Occipital lobe (tissue), 2 donors: ENCODE results near the gene SMOC2. TPM values are rescaled to one million over a fixed set of nuclear protein-coding genes. Genes with fewer than 3 reads are reported as not detected.

Experiments used
- DNase-seq: peaks from one replicate; lab custom pipeline; 2025; lab: John Stamatoyannopoulos, UW
- total RNA-seq: library from RNA; depleted of rRNA; stranded (reverse); fragments of >200 nt; gene quantifications from one replicate; pipeline ENCODE4 v1.2.3, GENCODE V29; 2014

The SMOC2 gene
- total RNA-seq, 1 donor from 2014 or later: 1.2 TPM

DNA sequence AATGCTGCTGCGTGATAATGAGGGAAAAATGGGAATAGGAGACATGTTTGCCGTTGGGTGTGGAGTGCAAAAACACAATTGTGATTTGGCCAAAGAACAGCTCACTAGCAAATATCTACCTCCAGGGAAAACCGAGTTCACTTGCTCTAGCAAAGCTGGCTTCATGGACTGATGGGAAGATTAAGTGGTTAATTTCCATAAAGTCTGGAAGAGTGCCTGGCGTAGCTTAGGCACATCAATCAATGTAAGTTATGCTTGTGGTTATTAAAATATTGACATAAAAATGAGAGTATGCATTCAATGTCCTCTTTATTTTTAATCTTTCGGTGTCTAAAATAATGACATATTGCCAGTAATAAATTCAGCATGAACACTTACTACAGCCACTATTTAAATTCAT is 267.5 kb downstream of the SMOC2 start:
- no peak for DNase-seq

DNA sequence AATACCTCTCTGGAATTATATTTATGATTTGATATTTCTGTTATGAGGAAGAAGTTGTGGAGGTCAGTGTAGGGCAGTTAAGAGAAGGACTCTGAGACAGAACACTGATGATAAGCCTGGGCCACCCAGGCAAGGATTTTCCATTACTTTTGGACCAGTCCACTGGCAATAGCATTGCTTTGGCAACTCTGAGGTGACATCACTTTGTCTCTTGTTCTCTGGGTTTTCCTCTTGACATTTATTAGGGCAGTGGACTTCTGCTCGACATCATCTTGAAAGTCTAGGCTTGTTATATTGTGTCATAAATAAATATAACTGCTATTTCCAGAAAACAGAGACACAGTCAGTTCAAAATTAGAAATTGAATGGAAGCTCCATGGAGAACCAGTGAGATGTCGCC is 268.0 kb downstream of the SMOC2 start:
- DNase-seq: no peak

DNA sequence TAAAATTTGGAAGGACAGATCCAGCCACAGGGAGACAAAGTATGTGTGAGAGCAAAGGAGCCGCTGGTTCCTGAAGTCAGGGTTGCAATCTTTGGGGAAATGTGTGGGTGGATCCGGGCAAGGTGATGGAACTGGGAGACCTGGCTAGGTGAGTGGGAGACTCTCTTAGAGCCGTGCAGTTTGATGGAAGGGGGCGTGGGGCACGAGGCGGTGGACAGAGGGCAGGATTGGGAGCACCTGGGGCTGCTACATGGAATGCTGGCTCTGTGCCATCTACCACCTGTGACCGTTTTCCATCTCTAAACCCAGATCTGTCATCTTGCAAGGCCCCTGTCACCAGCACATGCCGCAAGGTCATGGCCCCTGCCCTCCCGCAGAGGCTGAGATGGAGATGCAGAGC is 268.4 kb downstream of the SMOC2 start:
- DNase-seq: no peak

DNA sequence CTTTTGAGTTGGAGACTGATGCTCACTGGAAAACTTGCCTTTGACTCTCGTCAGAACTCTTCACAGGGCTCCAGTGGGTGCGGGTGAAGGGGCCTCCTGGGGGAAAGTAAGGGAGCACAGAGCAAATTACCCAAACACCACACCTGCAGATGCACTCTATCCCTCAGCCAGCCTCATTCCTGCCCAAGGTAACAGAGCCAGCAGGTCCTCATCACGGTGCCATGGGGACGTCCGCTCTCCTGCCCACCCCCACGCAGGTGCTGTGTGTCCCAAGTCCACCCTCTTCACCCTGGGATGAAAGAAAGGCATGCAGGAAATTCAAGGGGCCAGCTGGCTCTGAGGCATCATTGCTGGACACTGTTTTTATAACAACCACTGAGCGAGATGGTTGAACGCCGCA is 269.0 kb downstream of the SMOC2 start:
- no peak for DNase-seq

DNA sequence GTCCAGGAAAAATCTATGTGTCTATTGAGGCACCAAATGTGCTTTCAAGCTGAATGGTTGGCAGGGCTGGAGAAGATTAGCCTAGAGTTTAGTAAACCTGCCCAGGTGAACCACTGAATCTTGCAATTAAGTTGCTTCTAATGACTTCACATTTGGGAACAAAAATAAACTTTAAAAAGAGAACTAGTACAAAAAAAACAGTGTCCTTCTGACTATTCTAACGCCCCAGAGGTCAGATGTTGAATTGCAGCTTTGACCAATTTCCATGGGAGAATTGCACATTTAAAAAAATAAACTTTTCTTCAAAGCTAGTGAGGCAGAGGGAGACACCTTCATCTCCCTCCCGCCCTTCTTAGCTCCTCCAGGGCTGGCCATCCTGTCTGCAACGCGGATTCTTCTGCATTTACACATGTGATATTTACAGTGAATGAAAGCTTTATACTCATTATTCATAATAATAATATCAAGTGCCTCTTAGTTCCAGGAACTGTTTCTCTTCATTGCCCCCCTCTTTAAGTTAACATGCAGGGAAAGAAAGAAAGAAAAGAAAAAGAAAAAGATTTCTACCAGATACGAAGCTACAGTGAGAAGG is 270.2 kb downstream of the SMOC2 start:
- no peak for DNase-seq

DNA sequence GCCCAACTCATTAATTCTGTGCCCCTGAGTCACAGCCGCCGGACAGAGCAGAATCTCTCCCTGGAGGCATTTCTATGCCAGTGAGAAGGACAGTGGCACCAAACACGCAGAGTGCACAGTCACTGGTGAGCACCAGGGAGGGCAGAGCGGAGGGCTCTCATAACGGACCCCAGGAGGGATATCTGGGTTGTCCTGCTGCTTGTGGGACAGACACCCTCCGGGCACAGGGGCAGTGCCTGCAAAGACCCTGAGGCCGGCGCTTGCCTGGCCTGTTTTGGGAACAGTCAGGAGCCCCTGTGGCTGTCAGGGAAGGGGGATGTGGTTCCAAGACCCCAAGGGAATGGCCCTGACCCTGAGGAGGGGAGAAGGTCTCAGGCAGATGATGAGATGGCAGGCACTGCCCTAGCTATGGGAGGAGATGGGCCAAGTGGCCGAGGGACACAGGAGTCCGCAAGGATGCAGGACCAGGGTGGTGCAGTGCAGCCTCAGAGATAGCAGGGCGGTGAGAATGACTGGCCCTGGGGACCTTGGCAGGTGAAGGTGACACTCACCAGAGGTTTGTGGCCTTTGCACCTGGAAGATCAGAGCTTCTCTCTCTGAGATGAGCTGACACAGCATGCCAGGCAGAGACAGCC is 270.8 kb downstream of the SMOC2 start:
- no peak for DNase-seq

DNA sequence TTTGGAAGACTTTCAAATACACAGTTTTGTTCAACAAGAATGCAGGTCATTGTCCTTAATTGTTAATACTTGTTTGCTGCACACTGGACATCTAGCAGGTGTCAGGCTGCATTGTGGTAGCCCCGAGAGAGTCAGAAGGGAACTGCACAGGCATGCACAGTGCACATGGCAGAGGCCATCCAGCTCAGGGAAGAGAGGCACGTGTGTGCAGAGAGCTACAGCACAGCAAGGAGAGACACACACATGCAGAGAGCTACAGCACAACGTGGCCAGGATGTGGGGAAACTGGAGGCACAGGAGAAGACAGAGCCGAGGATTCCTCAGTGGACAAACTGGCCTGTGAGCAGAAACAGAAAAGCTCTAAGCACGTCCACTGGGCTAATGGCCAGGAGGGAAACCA is 272.0 kb downstream of the SMOC2 start:
- no peak for DNase-seq

DNA sequence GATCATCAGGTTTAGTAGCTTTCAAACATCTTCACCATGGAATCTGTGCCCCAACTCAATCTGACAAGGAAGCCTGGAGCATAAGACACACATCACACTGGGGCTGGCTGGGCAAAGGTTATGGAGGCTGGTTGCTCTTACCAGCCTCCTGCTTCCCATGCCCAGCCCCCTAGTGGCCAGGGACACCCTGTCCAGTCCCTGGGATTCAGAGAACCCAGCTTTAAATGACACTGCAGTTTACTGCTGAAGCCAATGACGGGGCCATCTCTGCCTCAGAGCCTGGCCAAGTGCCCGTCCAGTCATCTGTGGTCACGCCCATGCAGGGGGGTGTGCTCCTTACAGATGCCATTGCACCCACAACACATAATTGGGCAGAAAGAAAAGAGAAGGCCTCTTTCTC is 272.9 kb downstream of the SMOC2 start:
- no peak for DNase-seq

DNA sequence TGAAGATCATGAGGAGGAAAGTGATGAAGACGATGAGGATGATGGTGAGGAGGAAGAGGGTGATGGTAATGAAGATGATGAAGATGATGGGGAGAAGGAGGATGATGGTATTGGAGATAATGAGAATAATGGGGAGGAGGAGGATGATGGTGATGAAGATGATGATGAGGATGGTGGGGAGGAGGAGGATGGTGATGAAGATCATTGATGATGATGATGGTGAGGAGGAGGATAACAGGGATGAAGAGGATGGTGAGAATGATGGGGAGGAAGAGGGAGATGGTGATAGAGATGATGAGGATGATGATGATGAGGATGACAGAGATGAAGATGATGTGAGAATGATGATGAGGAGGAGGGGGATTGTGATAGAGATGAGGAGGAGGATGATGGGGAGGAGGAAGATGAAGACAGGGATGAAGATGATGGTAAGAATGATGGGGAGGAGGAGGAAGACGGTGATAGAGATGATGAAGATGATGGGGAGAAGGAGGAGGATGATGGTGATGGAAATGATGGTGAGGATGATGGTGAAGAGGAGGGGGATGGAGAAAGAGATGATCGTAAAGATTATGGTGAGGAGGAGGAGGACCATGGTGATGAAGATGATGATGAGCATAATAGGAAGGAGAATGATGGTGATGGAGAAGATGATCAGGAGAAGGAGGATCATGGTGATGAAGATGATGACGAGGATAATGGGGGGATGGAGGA is 273.7 kb downstream of the SMOC2 start:
- DNase-seq: no peak

DNA sequence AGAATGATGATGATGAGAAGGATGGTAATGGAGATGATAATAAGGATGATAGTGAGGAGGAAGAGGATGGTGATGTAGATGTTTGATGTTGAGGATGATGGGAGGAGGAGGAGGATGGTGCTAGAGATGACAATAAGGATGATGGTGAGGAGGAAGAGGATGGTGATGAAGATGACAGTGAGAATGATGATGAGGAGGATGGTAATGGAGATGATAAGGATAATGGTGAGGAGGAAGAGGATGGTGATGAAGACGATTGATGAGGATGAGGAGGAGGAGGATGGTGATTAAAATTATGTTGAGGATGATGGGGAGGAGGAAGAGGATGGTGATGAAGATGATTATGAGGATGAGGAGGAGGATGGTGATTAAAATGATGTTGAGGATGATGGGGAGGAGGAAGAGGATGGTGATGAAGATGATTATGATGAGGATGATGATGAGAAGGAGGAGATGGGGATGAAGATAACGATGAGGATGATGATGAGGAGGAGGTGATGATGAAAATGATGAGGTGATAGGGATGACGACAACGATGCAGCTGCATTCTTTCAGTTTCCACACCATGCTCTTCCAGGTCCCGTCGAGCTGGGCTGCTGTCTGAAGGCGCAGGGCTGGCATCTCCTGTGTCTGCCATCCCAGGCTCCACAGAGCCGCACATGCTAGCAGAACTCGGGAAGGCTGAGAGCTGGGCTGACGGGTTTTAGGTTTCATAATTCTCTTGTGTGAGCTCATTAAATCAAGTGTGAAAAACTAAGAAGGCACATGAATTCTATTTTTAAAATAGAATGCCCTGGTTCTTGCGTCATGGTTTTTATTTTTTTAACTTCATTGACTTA is 274.9 kb downstream of the SMOC2 start:
- DNase-seq: no peak

DNA sequence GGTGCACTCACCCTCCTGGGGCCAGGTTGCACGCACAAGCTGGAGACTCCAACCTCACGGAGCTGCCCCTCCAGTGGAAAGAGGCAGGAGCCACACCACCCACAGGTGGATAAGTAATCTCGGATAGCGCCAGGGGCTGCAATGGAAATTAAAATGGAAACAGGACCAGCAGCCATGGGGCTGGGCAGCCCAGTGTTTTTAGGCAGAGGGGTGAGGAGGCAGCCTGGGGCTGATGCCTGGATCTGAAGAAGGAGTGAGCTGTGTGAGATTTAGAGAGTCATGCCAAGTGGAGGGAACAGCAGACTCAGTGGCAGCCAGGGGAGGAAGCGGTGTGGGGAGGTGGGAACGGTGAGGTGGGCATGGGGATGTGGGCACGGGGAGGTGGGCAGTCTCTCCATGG is 275.6 kb downstream of the SMOC2 start:
- DNase-seq: no peak

DNA sequence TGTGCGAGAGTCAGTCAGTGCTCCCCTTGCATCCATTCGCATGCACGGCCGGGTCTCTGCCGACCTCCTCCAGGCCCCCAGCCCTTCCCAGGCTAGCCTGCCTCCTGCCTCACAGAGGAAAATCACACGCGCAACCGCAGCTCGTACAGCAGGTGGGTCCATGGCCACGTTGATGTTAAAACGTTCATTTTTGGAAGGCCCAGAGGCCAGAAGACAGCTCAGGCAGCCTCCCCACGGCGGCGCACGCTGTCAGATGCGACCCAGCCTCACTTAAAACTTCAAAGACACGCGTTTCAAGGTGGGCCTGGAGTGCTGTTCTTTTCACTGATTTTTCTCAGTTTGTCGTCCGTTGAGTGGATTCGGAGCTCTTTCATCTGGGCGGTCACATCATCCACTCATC is 276.5 kb downstream of the SMOC2 start:
- no peak for DNase-seq

Other genes starting within 250 kb of the SMOC2 start
- 0.62 TPM for gene DACT2, start 121.4 kb upstream of the SMOC2 start, total RNA-seq